ENCODE data around the gene ABCC3. TPM values are rescaled to one million over a fixed set of nuclear protein-coding genes. Genes with fewer than 3 reads are reported as not detected.

ABCC3 gene
- total and polyA plus RNA-seq, 2 of the 8 experiments (the other 6 are each of a cell fraction or from before 2014, with no cell fraction given) = 0.35 to 0.37 TPM

DNA sequence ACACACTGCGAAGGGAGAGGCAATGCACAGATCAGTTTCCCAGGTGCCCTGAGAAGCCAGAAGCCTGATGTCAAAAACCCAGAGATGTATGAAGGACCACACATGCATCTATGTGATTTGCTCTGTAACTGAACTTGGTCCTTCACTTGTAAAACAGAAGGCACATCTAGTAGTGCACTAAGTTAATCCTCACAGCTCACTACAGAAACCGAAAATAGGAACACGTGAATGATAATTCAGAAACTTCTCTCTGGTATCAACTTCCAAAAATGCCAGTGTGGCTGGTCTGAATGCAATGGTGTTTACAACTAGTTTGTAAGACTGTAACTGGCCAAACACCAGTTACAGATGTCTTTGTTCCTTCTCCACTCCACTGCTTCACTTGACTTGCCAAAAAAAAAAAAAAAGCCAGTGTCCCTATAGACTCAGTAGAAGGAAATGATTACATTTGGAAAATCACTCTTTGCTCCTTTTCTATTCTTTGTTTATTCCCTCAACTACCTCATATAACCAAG, 61.7 kb downstream of the ABCC3 start (continued):
- no peak for TF ChIP-seq CHD7 (IDR thresholded peaks at IDR 0.05; ENCODE audit: insufficient replicate concordance, low read length)
- TF ChIP-seq ZNF274 (IDR thresholded peaks at IDR 0.05; ENCODE audit: borderline replicate concordance, extremely low read depth, low read length) = no peak
- no peak for TF ChIP-seq YY1 (IDR thresholded peaks at IDR 0.05; ENCODE audit: low read depth, low read length)
- TF ChIP-seq GTF2F1 (IDR thresholded peaks at IDR 0.05; ENCODE audit: borderline replicate concordance, low read depth, low read length) = no peak
- no peak for TF ChIP-seq RBBP5 (IDR thresholded peaks at IDR 0.05; ENCODE audit: borderline replicate concordance, low read depth, low read length)
- TF ChIP-seq CHD2 (IDR thresholded peaks at IDR 0.05; ENCODE audit: low read length) = no peak
- TF ChIP-seq RXRA (IDR thresholded peaks at IDR 0.05; ENCODE audit: insufficient read depth, low read depth, low read length) = no peak
- TF ChIP-seq RNF2 (IDR thresholded peaks at IDR 0.05; ENCODE audit: borderline replicate concordance, low read depth, low read length, missing control alignments, poor library complexity, severe bottlenecking) = no peak
- TF ChIP-seq EP300 (IDR thresholded peaks at IDR 0.05; ENCODE audit: borderline replicate concordance in 1 of 2, low read depth in 2 of 2, low read length in 2 of 2) = no peak
- no peak for TF ChIP-seq EGR1 (IDR thresholded peaks at IDR 0.05; ENCODE audit: borderline replicate concordance, low read depth, low read length)
- no peak for TF ChIP-seq SRF (IDR thresholded peaks at IDR 0.05; ENCODE audit: low read depth, low read length)

Measured in H1 (cell line).